AG04449 (cell line): Measurements from ENCODE around the gene PODXL2.

Experiments used
- CTCF ChIA-PET: fragments of 350-600 bp; formaldehyde crosslinking; extraction: SDS; loops from one replicate; lab custom pipeline; 2021; ENCODE audit warnings: antibody characterized with exemption; lab: Yijun Ruan, JAX
- POLR2A ChIA-PET: fragments of 400-600, 350-600 bp; formaldehyde crosslinking; extraction: SDS; loops from one replicate; lab custom pipeline; 2020; ENCODE audit warnings: antibody characterized with exemption, inconsistent platforms; lab: Yijun Ruan, JAX
- DNase-seq: peaks from one replicate; pipeline ENCODE4 v3.0.0-alpha.2; 2010; ENCODE audit warnings: low read depth, low spot score
- H3K4me3 ChIP-seq: 2 replicates; pipeline ENCODE4 v1.5.1; 2011; ENCODE audit warnings: low read depth, mild to moderate bottlenecking, control low read depth, low read length
- CTCF ChIP-seq: IDR thresholded peaks from one replicate; pipeline ENCODE4 v1.5.1; 2011; ENCODE audit warnings: mild to moderate bottlenecking, moderate library complexity, low read length, control low read depth, inconsistent platforms; ENCODE audit not compliant: insufficient read depth; ENCODE audit errors: missing control alignments

PODXL2 gene

GRCh38 chr3:127587876-127588275 lies 41.1 kb upstream of the PODXL2 start:
- TF ChIP-seq CTCF, result no peak
- POLR2A ChIA-PET, result interaction anchor here (0.7 to 0.8 kb wide), 2 partner anchors 8 to 97 kb away, joined by 3 read pairs; no protein-coding TSS in a partner anchor
- CTCF ChIA-PET, result interaction anchor here (8.8 kb wide), 1 partner anchor 13 kb away, joined by 80 read pairs; no protein-coding TSS in a partner anchor
- no peak overlapping the region for H3K4me3 ChIP-seq
- no peak for DNase-seq

- ChIA-PET CTCF (interaction anchor here (0.9 to 8.8 kb wide), 2 partner anchors 14 to 101 kb away, joined by 3 to 80 read pairs; no protein-coding TSS in a partner anchor), POLR2A (interaction anchor here (0.6 to 1.4 kb wide), 2 partner anchors 14 to 431 kb away, joined by 3 to 4 read pairs; no protein-coding TSS in a partner anchor)
- no peak for DNase-seq
- peak overlapping the region; percentile 85 for H3K4me3 ChIP-seq
- no peak for TF ChIP-seq CTCF
These were observed 40.0 kb upstream of the PODXL2 start for GRCh38 chr3:127588806-127589577.

- peak overlapping the region; percentile 85 for H3K4me3 ChIP-seq
- no peak for DNase-seq
- TF ChIP-seq CTCF, result no peak
- ChIA-PET POLR2A (interaction anchor here (0.6 to 1.4 kb wide), 2 partner anchors 14 to 430 kb away, joined by 3 to 4 read pairs; no protein-coding TSS in a partner anchor), CTCF (interaction anchor here (0.9 to 8.8 kb wide), 4 partner anchors 9 to 107 kb away, joined by 3 to 80 read pairs (median 4); no protein-coding TSS in a partner anchor)
These were observed 39.2 kb upstream of the PODXL2 start for GRCh38 chr3:127589600-127590281.

GRCh38 chr3:127590282-127590592 lies 38.7 kb upstream of the PODXL2 start:
- peak overlapping the region; percentile 85 for H3K4me3 ChIP-seq
- TF ChIP-seq CTCF, result no peak
- POLR2A ChIA-PET, result interaction anchor here (1.4 kb wide), 1 partner anchor 15 kb away, joined by 4 read pairs; no protein-coding TSS in a partner anchor
- CTCF ChIA-PET, result interaction anchor here (1.2 to 8.8 kb wide), 3 partner anchors 9 to 106 kb away, joined by 3 to 80 read pairs (median 4); no protein-coding TSS in a partner anchor
- no peak for DNase-seq

- POLR2A ChIA-PET, result interaction anchor here (0.7 kb wide), 3 partner anchors 48 to 1035 kb away, joined by 4 read pairs; no protein-coding TSS in a partner anchor
- no peak for TF ChIP-seq CTCF
- peak within 1 kb of the TSS; percentile 85 for H3K4me3 ChIP-seq
- DNase-seq, result peak; percentile 84
- CTCF ChIA-PET, result interaction anchor here (1.2 to 8.8 kb wide), 3 partner anchors 8 to 106 kb away, joined by 3 to 80 read pairs (median 4); no protein-coding TSS in a partner anchor
These were observed 38.2 kb upstream of the PODXL2 start, which contains the start of gene TPRA1 for GRCh38 chr3:127590593-127591465. TSS of gene TPRA1 (minus strand) at chr3:127590733. CDS start at chr3:127580146, 10,587 bp downstream.
